GM12878 (cell line): ENCODE results near the gene DOLPP1. TPM values are rescaled to one million over a fixed set of nuclear protein-coding genes. Genes with fewer than 3 reads are reported as not detected.

Experiments used
- ATAC-seq: fragments of 200-7000 bp; cut with Tn5 transposase; 3 replicates; pipeline ENCODE4 v1.9.1; 2020; ENCODE audit warnings: mild to moderate bottlenecking, moderate library complexity
- BruUV-seq: library from RNA; stranded (reverse); fragments of 400-500 nt; replicated peaks from 2 replicates; lab custom pipeline; 2021; lab: Mats Ljungman, UMichigan
- CTCF ChIA-PET: fragments of 300-600 bp; sonication (Branson Sonifier 250); formaldehyde crosslinking; extraction: SDS; loops from one replicate; lab custom pipeline; 2021; ENCODE audit warnings: inconsistent platforms; lab: Yijun Ruan, JAX
- POLR2A ChIA-PET: fragments of 350-600 bp; formaldehyde crosslinking; extraction: SDS; loops from one replicate; lab custom pipeline; 2021; ENCODE audit warnings: inconsistent platforms; lab: Charles Lee
- RAD21 ChIA-PET: fragments of 300-600 bp; sonication (Branson Sonifier 250); formaldehyde crosslinking; loops from one replicate; lab custom pipeline; 2023; ENCODE audit warnings: antibody characterized with exemption; ENCODE audit not compliant: unreplicated experiment; lab: Charles Lee
- SMC1A ChIA-PET: fragments of 300-600 bp; sonication (Branson Sonifier 250); formaldehyde crosslinking; loops from one replicate; lab custom pipeline; 2023; ENCODE audit not compliant: unreplicated experiment, uncharacterized antibody; lab: Charles Lee
- DNase-seq: peaks from one replicate; pipeline ENCODE4 v3.0.0-alpha.2; 2011; ENCODE audit warnings: low read depth, low spot score
- FAIRE-seq: peaks from 3 replicates; lab custom pipeline; 2011; peaks lifted over from hg19 to GRCh38; lab: Jason Lieb, UNC
- H2AFZ ChIP-seq: 2 replicates; pipeline ENCODE4 v1.6.0; 2011; ENCODE audit warnings: low read depth, low read length, control low read depth; ENCODE audit not compliant: control insufficient read depth
- H3K27ac ChIP-seq: 2 replicates; pipeline ENCODE4 v1.5.1; 2011; ENCODE audit warnings: control low read depth; ENCODE audit not compliant: control insufficient read depth, insufficient read depth
- H3K27me3 ChIP-seq, 2 experiments: replicated peaks in 1 of 2; 2 replicates each; pipeline versions ENCODE4 v1.6.0 to v1.6.1; 2011; ENCODE audit warnings: low read length in 1 of 2; ENCODE audit not compliant: control insufficient read depth in 2 of 2, insufficient read depth in 2 of 2
- H3K36me3 ChIP-seq, 2 experiments: 2 replicates each; pipeline ENCODE4 v1.5.1; 2011; ENCODE audit warnings: low read length in 1 of 2; ENCODE audit not compliant: control insufficient read depth in 2 of 2, insufficient read depth in 2 of 2
- H3K4me1 ChIP-seq: 2 replicates; pipeline ENCODE4 v1.6.1; 2011; ENCODE audit warnings: mild to moderate bottlenecking, low read length, moderate library complexity, mixed read lengths; ENCODE audit not compliant: control insufficient read depth, insufficient read depth
- H3K4me2 ChIP-seq: 2 replicates; pipeline ENCODE4 v1.6.0; 2011; ENCODE audit warnings: control low read depth; ENCODE audit not compliant: control insufficient read depth, insufficient read depth
- H3K4me3 ChIP-seq: fragments of 200-600 bp; sonication (generic); 2 replicates; pipeline ENCODE4 v1.5.1; 2016
- H3K79me2 ChIP-seq: 2 replicates; pipeline ENCODE4 v1.6.0; 2011; ENCODE audit warnings: low read length; ENCODE audit not compliant: control insufficient read depth, insufficient read depth
- H3K9ac ChIP-seq: 2 replicates; pipeline ENCODE4 v1.8.0; 2011; ENCODE audit warnings: low read length, control low read depth, mixed read lengths; ENCODE audit not compliant: control insufficient read depth, insufficient read depth
- H3K9me3 ChIP-seq: replicated peaks from 3 replicates; pipeline ENCODE4 v1.5.1; 2011; ENCODE audit warnings: mild to moderate bottlenecking, low read length; ENCODE audit not compliant: control insufficient read depth, insufficient read depth
- H4K20me1 ChIP-seq: 2 replicates; pipeline ENCODE4 v1.6.0; 2011; ENCODE audit not compliant: control insufficient read depth, insufficient read depth
- CBFB ChIP-seq: IDR thresholded peaks from 2 replicates; pipeline ENCODE4 v1.6.1; 2016; ENCODE audit warnings: antibody characterized with exemption, low read depth
- HCFC1 ChIP-seq: fragments of 150-350 bp; IDR thresholded peaks from 2 replicates; pipeline ENCODE4 v1.6.1; 2014; ENCODE audit warnings: low read length
- HDGF ChIP-seq: fragments of 450-650 bp; IDR thresholded peaks from 2 replicates; pipeline ENCODE4 v1.6.1; 2016; ENCODE audit warnings: antibody characterized with exemption
- IKZF2 ChIP-seq, 2 experiments: fragments of 450-650 bp; IDR thresholded peaks; 2 replicates each; pipeline ENCODE4 v1.6.1; 2017; ENCODE audit warnings: mild to moderate bottlenecking in 2 of 2, moderate library complexity in 2 of 2
- NFXL1 ChIP-seq: fragments of 450-650 bp; IDR thresholded peaks from 2 replicates; pipeline ENCODE4 v1.6.1; 2017; ENCODE audit warnings: antibody characterized with exemption, mild to moderate bottlenecking, borderline replicate concordance
- NR2C2 ChIP-seq: IDR thresholded peaks from 2 replicates; pipeline ENCODE4 v1.6.1; 2011; ENCODE audit warnings: borderline replicate concordance, low read depth; ENCODE audit not compliant: control insufficient read depth, insufficient read length
- PAX5 ChIP-seq: IDR thresholded peaks from 2 replicates; pipeline ENCODE4 v1.6.1; 2011; ENCODE audit warnings: low read depth, low read length, borderline replicate concordance
- PAX8 ChIP-seq: fragments of 450-650 bp; IDR thresholded peaks from 2 replicates; pipeline ENCODE4 v1.6.1; 2017; ENCODE audit warnings: mild to moderate bottlenecking, moderate library complexity
- RAD21 ChIP-seq: IDR thresholded peaks from 2 replicates; pipeline ENCODE4 v1.6.1; 2011; ENCODE audit warnings: mild to moderate bottlenecking, low read depth, low read length, moderate library complexity; ENCODE audit not compliant: insufficient read depth
- TAF1 ChIP-seq: IDR thresholded peaks from 2 replicates; pipeline ENCODE4 v1.6.1; 2011; ENCODE audit warnings: mild to moderate bottlenecking, low read depth, low read length, borderline replicate concordance
- TARDBP ChIP-seq: IDR thresholded peaks from 2 replicates; pipeline ENCODE4 v1.6.1; 2016; ENCODE audit warnings: borderline replicate concordance
- TCF12 ChIP-seq: IDR thresholded peaks from 2 replicates; pipeline ENCODE4 v1.6.1; 2011; ENCODE audit warnings: low read depth, mild to moderate bottlenecking, low read length
- YY1 ChIP-seq: IDR thresholded peaks from 2 replicates; pipeline ENCODE4 v1.6.1; 2011; ENCODE audit warnings: low read depth, mild to moderate bottlenecking, low read length
- WGBS: methylation state at CpG from one replicate; pipeline ENCODE4 v1.1.6; 2016; ENCODE audit warnings: low lambda C conversion rate; ENCODE audit not compliant: insufficient replicate concordance, insufficient coverage; ENCODE audit errors: missing lambda C conversion rate; 5-methylcytosine and 5-hydroxymethylcytosine counted together
- in situ Hi-C: fragments of 300-500 bp; cut with MboI; formaldehyde crosslinking; loops from 9 replicates; pipeline ENCODE4 v1.14.3; 2018; ENCODE audit warnings: mixed read lengths
- intact Hi-C: fragments of 100-400 bp; cut with micrococcal nuclease; formaldehyde crosslinking; loops from one replicate; pipeline ENCODE4 v1.14.2; 2022; ENCODE audit not compliant: unreplicated experiment
- polyA plus RNA-seq, 11 experiments: library from polyadenylated mRNA; depleted of rRNA in 4 of 11; unstranded in 6 of 11; stranded (reverse) in 5 of 11; fragments of >200 nt; fragmentation: Nextera tagmentation in 4 of 11; fragmentation: Illumina TruSeq in 1 of 11; extraction: Ambion mirVana in 4 of 11; extraction: Trizol in 1 of 11; gene quantifications; 1 replicate in 1 of 11; 2 replicates in 10 of 11; pipeline versions ENCODE4 v1.2.1 to v1.2.3, GENCODE V29; 2011 to 2016; ENCODE audit warnings: inconsistent platforms in 2 of 11, missing spikeins in 2 of 11, low read depth in 1 of 11
- total RNA-seq, 4 experiments: library from RNA; depleted of rRNA in 3 of 4; stranded (reverse); fragments of >200 nt in 3 of 4; fragmentation: Illumina TruSeq in 1 of 4; extraction: Trizol in 1 of 4; gene quantifications; 2 replicates each; pipeline versions ENCODE4 v1.2.1 to v1.2.3, GENCODE V29; 2013 to 2021
- TF ChIP-seq, protein P1 (sequence below): fragments of 450-650 bp; formaldehyde crosslinking; IDR thresholded peaks from 2 replicates; pipeline ENCODE4 v1.4.0; 2022; ENCODE audit warnings: mild to moderate bottlenecking, moderate library complexity
- TF ChIP-seq, protein P2 (sequence below): IDR thresholded peaks from 2 replicates; pipeline ENCODE4 v1.6.1; 2012; ENCODE audit warnings: low read depth, low read length, improper control_type of control experiment

The DOLPP1 gene
- total and polyA plus RNA-seq, 10 of the 15 experiments (the other 5 are each of a cell fraction or from before 2014, with no cell fraction given): 0.76 to 19.9 (median 13.4) TPM

GRCh38 chr9:129074106-129074505 lies 6.8 kb upstream of the DOLPP1 start:
- no peak overlapping the region for H2AFZ ChIP-seq
- in situ Hi-C loops (no loop called here), intact Hi-C loops (no loop called here)
- no TSS peak for BruUV-seq
- ChIA-PET SMC1A (no interaction called here), CTCF (no interaction called here), POLR2A (interaction anchor here (0.6 kb wide), 2 partner anchors 100 to 228 kb away, joined by 3 to 4 read pairs; no protein-coding TSS in a partner anchor), RAD21 (no interaction called here)
- TF ChIP-seq YY1 (no peak), IKZF2 (IDR thresholded peaks at IDR 0.05) (no peak), RAD21 (no peak), TARDBP (no peak), HCFC1 (no peak), PAX5 (no peak), CBFB (no peak), PAX8 (no peak), NR2C2 (no peak), TCF12 (no peak), NFXL1 (no peak), HDGF (no peak), TAF1 (no peak)
- TF ChIP-seq, protein P1, sequence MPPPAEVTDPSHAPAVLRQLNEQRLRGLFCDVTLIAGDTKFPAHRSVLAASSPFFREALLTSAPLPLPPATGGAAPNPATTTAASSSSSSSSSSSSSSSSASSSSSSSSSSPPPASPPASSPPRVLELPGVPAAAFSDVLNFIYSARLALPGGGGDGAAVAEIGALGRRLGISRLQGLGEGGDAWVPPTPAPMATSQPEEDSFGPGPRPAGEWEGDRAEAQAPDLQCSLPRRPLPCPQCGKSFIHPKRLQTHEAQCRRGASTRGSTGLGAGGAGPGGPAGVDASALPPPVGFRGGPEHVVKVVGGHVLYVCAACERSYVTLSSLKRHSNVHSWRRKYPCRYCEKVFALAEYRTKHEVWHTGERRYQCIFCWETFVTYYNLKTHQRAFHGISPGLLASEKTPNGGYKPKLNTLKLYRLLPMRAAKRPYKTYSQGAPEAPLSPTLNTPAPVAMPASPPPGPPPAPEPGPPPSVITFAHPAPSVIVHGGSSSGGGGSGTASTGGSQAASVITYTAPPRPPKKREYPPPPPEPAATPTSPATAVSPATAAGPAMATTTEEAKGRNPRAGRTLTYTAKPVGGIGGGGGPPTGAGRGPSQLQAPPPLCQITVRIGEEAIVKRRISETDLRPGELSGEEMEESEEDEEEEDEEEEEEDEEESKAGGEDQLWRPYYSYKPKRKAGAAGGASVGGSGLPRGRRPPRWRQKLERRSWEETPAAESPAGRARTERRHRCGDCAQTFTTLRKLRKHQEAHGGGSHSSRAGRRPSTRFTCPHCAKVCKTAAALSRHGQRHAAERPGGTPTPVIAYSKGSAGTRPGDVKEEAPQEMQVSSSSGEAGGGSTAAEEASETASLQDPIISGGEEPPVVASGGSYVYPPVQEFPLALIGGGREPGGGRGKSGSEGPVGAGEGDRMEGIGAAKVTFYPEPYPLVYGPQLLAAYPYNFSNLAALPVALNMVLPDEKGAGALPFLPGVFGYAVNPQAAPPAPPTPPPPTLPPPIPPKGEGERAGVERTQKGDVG (CRISPR knock-in tag): no peak
- TF ChIP-seq, protein P2, sequence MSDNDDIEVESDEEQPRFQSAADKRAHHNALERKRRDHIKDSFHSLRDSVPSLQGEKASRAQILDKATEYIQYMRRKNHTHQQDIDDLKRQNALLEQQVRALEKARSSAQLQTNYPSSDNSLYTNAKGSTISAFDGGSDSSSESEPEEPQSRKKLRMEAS: no peak
- H3K36me3 ChIP-seq: no peaks in the 10 kb centered on the region
- no peak overlapping the region for H3K27ac ChIP-seq
- ATAC-seq (no peak), FAIRE-seq (no peak), DNase-seq (no peak)
- no peaks in the 10 kb centered on the region for H3K9me3 ChIP-seq
- H3K9ac ChIP-seq: no peak overlapping the region
- H3K4me2 ChIP-seq: no peak overlapping the region
- peaks cover 6% of the 10 kb centered on the region for H3K4me1 ChIP-seq
- 81% methylated on average over 3 of the region's 3 CpGs for WGBS
- H3K27me3 ChIP-seq: no peaks in the 10 kb centered on the region
- no peaks in the 10 kb centered on the region for H3K79me2 ChIP-seq
- no peak overlapping the region for H3K4me3 ChIP-seq
- no peaks in the 10 kb centered on the region for H4K20me1 ChIP-seq
